Activated naive CD4-positive, alpha-beta T cell treated with anti-CD3 and anti-CD28 coated beads, Interleukin-2, amount 10 ng/mL, durations not matched to agents 7 days and 5 days (primary cell): Measurements from ENCODE around the gene BATF3.
"Not testable (repeated sequence)": the region's sequence is repeated elsewhere in the genome, so short reads cannot be mapped to it uniquely, and the experiment has no call there.

ENCODE experiments used
- CTCF ChIA-PET: fragments of 350-600 bp; sonication (Branson Sonifier 250); formaldehyde crosslinking; loops from one replicate; lab custom pipeline; 2021; ENCODE audit warnings: antibody characterized with exemption; lab: Charles Lee
- DNase-seq: peaks from one replicate; pipeline ENCODE4 v3.0.0-alpha.2; 2020
- H3K27ac Mint-ChIP-seq: one replicate; pipeline ENCODE4 v1.8.0; 2021; ENCODE audit warnings: mild to moderate bottlenecking, moderate library complexity, mixed read lengths
- H3K27me3 Mint-ChIP-seq: one replicate; pipeline ENCODE4 v1.8.0; 2021; ENCODE audit warnings: mild to moderate bottlenecking, mixed read lengths
- H3K36me3 Mint-ChIP-seq: one replicate; pipeline ENCODE4 v1.8.0; 2021; ENCODE audit warnings: mixed read lengths
- H3K4me1 Mint-ChIP-seq: one replicate; pipeline ENCODE4 v1.8.0; 2021; ENCODE audit warnings: mixed read lengths
- H3K4me3 Mint-ChIP-seq: one replicate; pipeline ENCODE4 v1.8.0; 2021; ENCODE audit warnings: mild to moderate bottlenecking, moderate library complexity, mixed read lengths
- H3K9me3 Mint-ChIP-seq: one replicate; pipeline ENCODE4 v1.8.0; 2021; ENCODE audit warnings: mixed read lengths

BATF3 gene

DNA sequence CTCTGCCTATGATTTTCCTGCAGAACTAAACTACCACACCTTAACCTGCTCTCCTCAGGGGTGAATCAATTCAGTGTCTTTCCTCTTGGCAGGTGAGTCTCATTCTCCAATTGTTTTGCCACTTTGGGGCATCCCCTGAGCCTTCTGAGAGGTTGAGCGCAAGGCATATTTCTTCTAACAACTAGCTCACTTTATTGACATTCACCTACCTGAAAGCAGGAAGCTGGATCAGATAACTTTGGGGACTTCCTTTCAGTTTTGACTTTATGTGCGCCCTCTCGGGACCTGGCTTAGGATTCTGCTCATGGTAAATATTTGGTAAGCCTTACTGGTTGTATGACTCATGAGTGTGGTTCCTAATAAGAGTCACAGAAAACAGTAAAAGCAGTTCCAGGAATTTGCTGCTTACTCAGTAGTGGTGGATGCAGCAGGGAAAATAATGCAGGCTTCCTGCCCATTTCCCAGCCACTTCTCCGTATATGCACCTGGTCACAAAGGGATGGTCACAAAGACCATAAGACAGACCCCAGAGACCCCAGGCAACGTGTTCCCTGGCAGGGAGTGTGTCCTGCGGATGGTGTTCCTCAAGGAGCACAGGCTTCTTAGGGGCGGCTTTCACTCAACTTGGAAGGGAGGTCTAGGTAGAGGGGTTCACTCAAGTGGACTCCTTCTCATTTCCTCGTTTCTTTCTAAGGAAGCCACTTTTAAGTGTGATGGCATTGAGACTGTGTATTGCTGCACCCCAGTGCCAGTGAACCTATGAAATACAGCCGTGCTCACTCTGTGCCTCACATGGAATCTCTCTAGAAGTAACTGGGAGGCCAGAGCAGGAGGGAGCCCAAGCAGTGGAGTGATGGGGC is 22.0 kb upstream of the BATF3 start:
- Mint-ChIP-seq H3K4me3 (peak overlapping the region; percentile 16), H3K36me3 (peaks cover 19% of the 10 kb centered on the region), H3K9me3 (peaks cover 12% of the 10 kb centered on the region), H3K27ac (peak overlapping the region; percentile 64), H3K4me1 (peaks cover 31% of the 10 kb centered on the region), H3K27me3 (peaks cover 4% of the 10 kb centered on the region)
- peak; percentile 49 for DNase-seq
- CTCF ChIA-PET, result interaction anchor here (0.6 to 3.2 kb wide), 7 partner anchors 14 to 60 kb away, joined by 3 to 18 read pairs (median 3); no protein-coding TSS in a partner anchor

DNA sequence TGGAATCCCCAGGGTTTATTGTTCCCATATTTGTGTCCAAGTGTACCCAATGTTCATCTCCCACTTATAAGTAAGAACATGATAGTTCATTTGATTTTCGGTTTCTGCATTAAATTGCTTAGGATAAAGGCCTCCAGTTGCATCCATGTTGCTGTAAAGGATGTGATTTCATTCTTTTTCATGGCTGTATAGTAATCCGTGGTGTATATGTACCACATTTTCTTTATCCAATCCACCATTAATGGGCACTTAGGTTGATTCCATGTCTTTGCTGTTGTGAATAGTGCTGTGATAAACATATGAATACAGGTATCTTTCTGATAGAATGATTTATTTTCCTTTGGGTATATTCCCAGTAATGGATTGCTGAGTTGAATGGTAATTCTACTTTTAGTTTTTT is 20.0 kb upstream of the BATF3 start:
- CTCF ChIA-PET, result no interaction called here
- Mint-ChIP-seq H3K27ac (no peak overlapping the region), H3K36me3 (peaks cover 11% of the 10 kb centered on the region), H3K27me3 (peaks cover 4% of the 10 kb centered on the region), H3K9me3 (peaks cover 9% of the 10 kb centered on the region), H3K4me3 (no peak overlapping the region), H3K4me1 (peaks cover 31% of the 10 kb centered on the region)
- no peak for DNase-seq

DNA sequence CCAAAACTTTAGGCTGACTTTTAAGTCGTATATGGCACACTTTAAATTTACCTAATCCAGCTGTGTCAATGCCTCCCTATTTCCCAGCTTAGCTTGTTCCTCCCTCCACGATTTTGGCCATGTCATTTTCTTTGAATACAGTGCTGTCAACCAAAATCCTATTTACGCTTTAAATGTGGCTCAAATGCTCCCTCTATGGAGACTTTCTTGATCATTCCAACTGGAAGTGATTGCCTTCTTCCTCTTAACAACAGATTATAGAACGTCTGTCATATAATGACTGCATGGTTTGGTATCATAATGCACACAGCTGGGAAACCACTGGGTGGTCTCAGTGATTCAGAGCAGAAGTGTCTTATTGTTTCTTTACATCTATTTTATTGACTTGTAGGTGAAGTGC is 18.9 kb upstream of the BATF3 start:
- no peak overlapping the region for H3K4me3 Mint-ChIP-seq
- peaks cover 4% of the 10 kb centered on the region for H3K9me3 Mint-ChIP-seq
- DNase-seq, result no peak
- CTCF ChIA-PET, result no interaction called here
- H3K27ac Mint-ChIP-seq, result no peak overlapping the region
- H3K36me3 Mint-ChIP-seq, result peaks cover 6% of the 10 kb centered on the region
- H3K4me1 Mint-ChIP-seq, result peaks cover 27% of the 10 kb centered on the region
- H3K27me3 Mint-ChIP-seq, result peaks cover 4% of the 10 kb centered on the region

DNA sequence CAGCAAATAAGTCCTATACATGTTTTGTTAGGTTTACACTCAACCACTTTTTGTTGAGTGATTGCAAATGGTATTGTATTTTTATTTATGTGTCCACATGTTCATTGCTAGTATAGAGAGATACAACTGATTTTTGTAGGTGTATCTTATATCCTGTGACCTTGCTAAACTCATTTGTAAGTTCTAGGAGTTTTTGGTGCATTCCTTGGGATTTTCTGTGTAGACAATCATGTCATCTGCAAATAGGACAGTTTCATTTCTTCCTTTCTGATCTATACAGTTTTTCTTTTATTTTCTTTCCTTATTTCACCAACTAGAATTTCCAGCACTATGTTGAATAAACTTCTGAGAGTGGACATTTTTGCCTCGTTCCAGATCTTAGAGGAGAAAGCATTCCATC is 16.5 kb upstream of the BATF3 start:
- CTCF ChIA-PET, result interaction anchor here (1.0 to 1.6 kb wide), 2 partner anchors 34 to 279 kb away, joined by 3 to 5 read pairs; no protein-coding TSS in a partner anchor
- no peak for DNase-seq
- no peaks in the 10 kb centered on the region for H3K36me3 Mint-ChIP-seq
- H3K4me3 Mint-ChIP-seq, result no peak overlapping the region
- H3K4me1 Mint-ChIP-seq, result peaks cover 8% of the 10 kb centered on the region
- no peak overlapping the region for H3K27ac Mint-ChIP-seq
- no peaks in the 10 kb centered on the region for H3K9me3 Mint-ChIP-seq
- H3K27me3 Mint-ChIP-seq, result peaks cover 8% of the 10 kb centered on the region

DNA sequence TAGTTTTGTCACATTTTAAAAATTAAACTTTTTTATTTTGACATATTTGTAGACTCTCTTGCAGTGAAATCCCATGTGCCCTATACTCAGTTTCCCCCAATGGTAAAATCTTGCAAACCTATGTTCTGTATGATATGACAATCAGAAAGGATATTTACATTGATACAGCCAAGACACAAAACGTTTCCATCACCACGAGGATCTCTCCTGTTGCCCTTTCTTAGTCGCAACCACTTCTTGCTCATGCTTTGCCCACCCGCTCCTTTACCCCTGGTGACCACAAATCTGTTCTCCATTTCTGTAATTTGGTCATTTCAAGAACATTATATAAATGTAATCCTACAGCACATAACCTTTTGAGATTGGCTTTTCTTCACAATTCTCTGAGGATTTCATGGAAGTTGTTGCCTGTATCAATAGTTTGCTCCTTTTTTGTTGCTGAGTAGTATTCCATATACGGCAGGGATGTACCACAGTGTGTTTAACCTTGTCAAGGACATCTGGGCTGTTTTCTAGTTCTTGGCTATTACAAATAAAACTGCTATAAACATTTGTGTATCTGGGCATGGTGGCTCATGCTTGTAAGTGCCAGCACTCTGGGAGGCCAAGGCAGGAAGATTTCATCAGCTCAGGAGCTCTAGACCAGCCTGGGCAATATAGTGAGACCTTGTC is 14.0 kb upstream of the BATF3 start:
- Mint-ChIP-seq H3K4me3 (no peak overlapping the region), H3K36me3 (no peaks in the 10 kb centered on the region), H3K9me3 (no peaks in the 10 kb centered on the region), H3K4me1 (peaks cover 4% of the 10 kb centered on the region), H3K27ac (no peak overlapping the region), H3K27me3 (peaks cover 8% of the 10 kb centered on the region)
- DNase-seq, result no peak
- CTCF ChIA-PET, result interaction anchor here (1.3 kb wide), 1 partner anchor 236 kb away, joined by 3 read pairs; no protein-coding TSS in a partner anchor

DNA sequence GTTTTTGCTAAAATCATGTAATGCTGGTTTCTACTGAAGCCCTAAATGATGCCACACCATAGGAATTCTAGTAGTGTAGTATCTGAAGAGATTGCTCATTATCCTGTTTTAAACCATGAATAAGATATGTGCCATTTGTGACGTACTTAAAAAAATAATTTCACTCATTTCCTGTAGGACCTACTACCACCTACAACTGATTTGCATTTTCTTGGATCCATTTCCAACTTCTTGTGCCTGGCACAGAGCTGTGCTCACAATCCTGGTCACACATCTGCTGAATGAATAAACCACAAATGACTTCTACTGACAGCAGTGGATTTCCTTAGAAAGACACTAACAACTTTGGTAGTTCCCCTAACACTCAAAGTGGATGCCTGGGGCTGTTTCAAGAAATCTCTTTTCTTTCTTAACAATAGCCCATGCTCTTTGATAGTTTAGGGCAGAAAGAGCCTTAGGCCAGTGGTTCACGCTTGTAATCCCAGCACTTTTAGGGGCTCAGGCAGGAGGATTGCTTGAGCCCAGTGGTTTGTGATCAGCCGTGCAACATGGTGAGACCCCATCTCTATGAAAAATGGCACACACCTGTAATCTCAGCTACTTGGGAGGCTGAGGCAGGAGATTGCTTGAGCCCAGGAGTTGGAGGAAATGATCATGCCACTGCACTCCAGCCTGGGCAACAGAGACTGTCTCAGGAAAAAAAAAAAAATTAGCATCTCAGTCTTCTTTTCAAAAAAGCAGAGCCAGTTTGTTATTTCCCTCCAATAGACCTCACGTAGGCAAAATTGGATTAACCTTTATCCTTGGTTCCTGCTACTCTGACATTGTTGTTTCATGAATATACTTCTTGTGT is 13.0 kb upstream of the BATF3 start:
- Mint-ChIP-seq H3K4me1 (peaks cover 4% of the 10 kb centered on the region), H3K9me3 (no peaks in the 10 kb centered on the region), H3K36me3 (no peaks in the 10 kb centered on the region), H3K4me3 (no peak overlapping the region), H3K27ac (no peak overlapping the region), H3K27me3 (peaks cover 8% of the 10 kb centered on the region)
- CTCF ChIA-PET, result interaction anchor here (1.3 kb wide), 1 partner anchor 236 kb away, joined by 3 read pairs; no protein-coding TSS in a partner anchor
- DNase-seq, result no peak

DNA sequence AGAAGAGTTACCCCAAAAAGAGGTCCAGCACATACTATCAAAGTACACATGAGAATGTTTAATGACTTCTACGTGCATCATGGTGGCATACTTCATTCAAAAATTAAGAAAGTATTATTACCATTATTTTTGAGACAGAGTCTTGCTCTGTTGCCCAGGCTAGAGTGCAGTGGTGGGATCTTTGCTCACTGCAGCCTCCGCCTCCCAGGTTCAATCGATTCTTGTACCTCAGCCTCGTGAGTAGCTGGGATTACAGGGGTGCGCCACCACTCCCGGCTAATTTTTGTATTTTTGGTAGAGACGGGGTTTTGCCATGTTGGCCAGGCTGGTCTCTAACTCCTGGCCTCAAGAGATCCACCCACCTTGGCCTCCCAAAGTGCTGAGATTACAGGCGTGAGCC is 12.3 kb upstream of the BATF3 start:
- not testable (repeated sequence) for DNase-seq, H3K27ac Mint-ChIP-seq, H3K27me3 Mint-ChIP-seq, H3K9me3 Mint-ChIP-seq, H3K36me3 Mint-ChIP-seq, H3K4me1 Mint-ChIP-seq, H3K4me3 Mint-ChIP-seq
- CTCF ChIA-PET, result interaction anchor here (1.3 kb wide), 1 partner anchor 235 kb away, joined by 3 read pairs; no protein-coding TSS in a partner anchor

DNA sequence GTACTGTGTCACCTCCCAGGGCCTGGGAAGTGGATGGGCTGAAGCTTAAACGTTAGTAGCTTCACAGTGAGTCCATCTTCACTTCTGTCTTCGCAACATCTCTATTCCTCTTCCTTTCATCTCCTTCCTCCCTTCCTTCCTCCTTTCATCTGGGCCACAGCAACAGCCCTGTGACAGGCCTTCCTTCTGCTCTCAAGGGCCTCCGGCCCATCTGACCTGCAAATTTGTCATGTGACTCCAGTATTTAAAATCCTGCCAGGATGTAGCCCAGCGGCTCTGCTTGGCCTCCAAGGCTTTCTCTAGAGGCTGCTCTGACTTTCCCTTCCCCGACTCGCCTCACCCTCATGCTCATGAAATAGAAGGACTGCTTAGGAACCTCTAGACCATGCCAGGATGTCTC is 10.9 kb upstream of the BATF3 start:
- DNase-seq, result no peak
- Mint-ChIP-seq H3K27me3 (peaks cover 4% of the 10 kb centered on the region), H3K27ac (no peak overlapping the region), H3K36me3 (no peaks in the 10 kb centered on the region), H3K9me3 (no peaks in the 10 kb centered on the region), H3K4me1 (peaks cover 4% of the 10 kb centered on the region), H3K4me3 (no peak overlapping the region)
- CTCF ChIA-PET, result no interaction called here

DNA sequence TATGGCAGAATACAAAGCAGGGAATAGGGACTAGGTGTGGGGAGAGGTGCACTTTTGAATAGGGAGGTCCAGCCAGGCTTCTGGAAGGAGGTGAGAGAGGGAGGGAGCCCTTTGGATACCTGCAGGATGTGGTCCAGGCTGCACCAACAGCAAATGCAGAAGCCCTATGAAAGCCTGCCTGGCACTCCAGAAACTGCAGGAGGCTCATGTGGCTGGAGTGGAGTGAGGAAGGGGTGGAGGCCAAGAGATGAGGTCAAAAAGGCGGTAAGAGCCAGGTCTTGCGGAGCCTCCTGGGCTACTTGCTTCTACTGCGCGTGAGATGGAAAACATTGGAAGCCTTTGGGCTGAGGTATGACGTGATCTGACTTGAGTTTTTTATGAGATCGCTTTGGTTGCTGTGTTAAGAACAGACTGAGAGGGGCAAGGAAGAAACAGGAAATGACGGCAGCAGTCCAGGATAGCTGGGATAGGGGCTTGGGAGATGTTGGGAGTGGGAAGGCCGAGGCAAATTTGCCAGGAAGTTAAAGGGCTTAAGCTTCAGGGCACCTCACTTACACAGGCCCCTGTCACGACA is 4.4 kb upstream of the BATF3 start:
- no peaks in the 10 kb centered on the region for H3K36me3 Mint-ChIP-seq
- CTCF ChIA-PET, result interaction anchor here (0.8 to 1.6 kb wide), 2 partner anchors 39 to 56 kb away, joined by 3 to 4 read pairs; no protein-coding TSS in a partner anchor
- no peak overlapping the region for H3K4me3 Mint-ChIP-seq
- no peak for DNase-seq
- no peak overlapping the region for H3K27ac Mint-ChIP-seq
- peaks cover 11% of the 10 kb centered on the region for H3K4me1 Mint-ChIP-seq
- peaks cover 40% of the 10 kb centered on the region for H3K27me3 Mint-ChIP-seq
- H3K9me3 Mint-ChIP-seq, result no peaks in the 10 kb centered on the region

DNA sequence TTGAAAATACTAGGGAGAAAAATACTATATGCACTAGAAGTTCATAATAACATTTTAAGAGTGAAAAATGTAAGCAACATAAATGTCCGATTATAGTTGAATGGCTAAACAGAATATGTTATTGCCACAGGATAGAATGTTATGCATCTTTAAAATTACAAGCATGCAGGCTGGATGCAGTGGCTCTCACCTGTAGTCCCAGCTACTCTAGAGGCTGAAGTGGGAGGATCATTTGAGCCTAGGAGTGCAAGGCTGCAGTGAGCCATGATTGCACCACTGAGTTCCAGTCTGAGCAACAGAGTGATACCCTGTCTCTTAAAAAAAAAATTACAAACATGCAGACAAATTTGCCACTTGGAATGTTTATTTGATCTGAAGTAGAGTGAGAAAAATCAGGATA is 3.0 kb upstream of the BATF3 start:
- Mint-ChIP-seq H3K4me3 (no peak overlapping the region), H3K9me3 (no peaks in the 10 kb centered on the region), H3K36me3 (no peaks in the 10 kb centered on the region), H3K27ac (no peak overlapping the region), H3K4me1 (peaks cover 22% of the 10 kb centered on the region), H3K27me3 (peaks cover 45% of the 10 kb centered on the region)
- CTCF ChIA-PET, result no interaction called here
- no peak for DNase-seq

DNA sequence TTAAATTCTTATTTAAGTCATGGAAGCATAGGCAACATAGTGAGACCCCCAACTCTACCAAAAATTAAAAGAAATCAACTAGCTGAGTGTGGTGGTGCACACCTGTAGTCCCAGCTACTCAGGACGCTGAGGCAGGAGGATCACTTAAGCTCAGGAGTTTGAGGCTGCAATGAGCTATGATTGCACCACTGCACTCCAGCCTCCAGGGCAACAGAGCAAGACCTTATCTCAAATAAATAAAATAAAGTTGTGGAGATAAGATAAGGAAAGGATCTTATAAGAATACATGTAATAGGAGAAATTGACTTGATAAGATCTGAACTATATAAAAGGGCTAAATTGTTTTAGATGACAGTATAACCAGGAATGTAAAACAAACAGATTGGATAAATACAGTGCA is 2.3 kb upstream of the BATF3 start:
- CTCF ChIA-PET, result interaction anchor here (0.7 to 2.3 kb wide), 11 partner anchors 9 to 293 kb away, joined by 3 to 11 read pairs (median 4); no protein-coding TSS in a partner anchor
- DNase-seq, result no peak
- peaks cover 48% of the 10 kb centered on the region for H3K27me3 Mint-ChIP-seq
- no peaks in the 10 kb centered on the region for H3K9me3 Mint-ChIP-seq
- H3K4me1 Mint-ChIP-seq, result peaks cover 28% of the 10 kb centered on the region
- no peaks in the 10 kb centered on the region for H3K36me3 Mint-ChIP-seq
- H3K27ac Mint-ChIP-seq, result no peak overlapping the region
- H3K4me3 Mint-ChIP-seq, result no peak overlapping the region

DNA sequence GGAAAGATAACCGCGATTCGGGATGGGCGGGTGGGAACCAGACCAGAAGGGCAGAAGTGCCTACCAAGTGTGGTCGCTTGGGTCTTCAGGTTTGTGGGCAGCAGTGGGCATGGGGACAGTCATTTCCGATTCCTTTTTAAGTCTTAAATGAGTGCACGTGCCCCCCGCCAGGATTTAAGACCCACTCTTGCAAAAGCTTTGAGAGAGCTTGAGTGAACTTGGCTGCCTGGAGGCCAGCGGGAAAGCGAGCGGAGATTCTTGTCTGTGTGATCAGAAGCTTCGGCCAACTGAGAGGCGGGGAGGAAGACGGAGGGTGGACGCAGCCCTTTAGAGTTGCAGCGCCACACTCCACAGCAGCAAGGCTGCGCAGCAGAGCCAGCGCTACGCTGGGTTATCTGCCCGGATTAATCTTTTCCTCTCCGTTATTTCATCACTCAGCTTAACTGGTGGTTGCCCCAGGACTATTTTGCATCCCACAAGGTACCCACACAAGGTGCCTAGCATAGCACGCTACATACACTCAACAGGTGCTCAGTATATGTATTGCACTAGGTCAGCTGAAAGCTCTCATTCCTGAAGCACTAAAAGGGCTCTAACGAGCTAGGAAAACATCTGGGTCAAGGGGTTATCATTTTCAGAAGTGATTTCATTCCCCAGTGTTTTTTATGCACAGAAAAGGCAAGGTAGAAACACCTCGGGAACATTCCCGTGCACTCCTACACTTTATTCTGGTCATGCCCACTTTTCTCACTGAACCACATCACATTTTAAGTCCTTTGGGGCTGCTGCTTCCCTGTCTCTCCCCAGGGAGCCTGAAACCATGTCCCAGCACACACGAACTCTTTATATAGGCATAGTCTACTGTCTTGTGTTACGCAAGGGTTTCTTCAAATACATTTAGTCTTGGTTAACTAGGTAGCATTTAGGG is 1.5 kb upstream of the BATF3 start:
- peaks cover 2% of the 10 kb centered on the region for H3K36me3 Mint-ChIP-seq
- peaks cover 32% of the 10 kb centered on the region for H3K4me1 Mint-ChIP-seq
- peaks cover 53% of the 10 kb centered on the region for H3K27me3 Mint-ChIP-seq
- CTCF ChIA-PET, result interaction anchor here (0.6 to 2.3 kb wide), 12 partner anchors 8 to 294 kb away, joined by 3 to 11 read pairs (median 4); no protein-coding TSS in a partner anchor
- peak; percentile 28 for DNase-seq
- peak overlapping the region; percentile 65 for H3K4me3 Mint-ChIP-seq
- H3K27ac Mint-ChIP-seq, result no peak overlapping the region
- H3K9me3 Mint-ChIP-seq, result no peaks in the 10 kb centered on the region
